Type B pancreatic cell (in vitro differentiated cells): ENCODE data around the gene UCN2. TPM values are rescaled to one million over a fixed set of nuclear protein-coding genes. Genes with fewer than 3 reads are reported as not detected.

Experiments used
- DNase-seq: peaks from one replicate; pipeline ENCODE4 v3.0.0; 2021; ENCODE audit warnings: mixed read lengths; ENCODE audit not compliant: unreplicated experiment; ENCODE audit errors: extremely low spot score
- H3K27ac Mint-ChIP-seq: 2 replicates; pipeline ENCODE4 v1.8.0; 2021; ENCODE audit warnings: mild to moderate bottlenecking, mixed read lengths
- H3K27me3 Mint-ChIP-seq: 2 replicates; pipeline ENCODE4 v1.8.0; 2021; ENCODE audit warnings: mixed read lengths
- H3K36me3 Mint-ChIP-seq: 2 replicates; pipeline ENCODE4 v1.8.0; 2021; ENCODE audit warnings: mixed read lengths
- H3K4me1 Mint-ChIP-seq: one replicate; pipeline ENCODE4 v1.8.0; 2021; ENCODE audit warnings: mixed read lengths; ENCODE audit not compliant: unreplicated experiment
- H3K4me3 Mint-ChIP-seq: 2 replicates; pipeline ENCODE4 v1.8.0; 2021; ENCODE audit warnings: mild to moderate bottlenecking, mixed read lengths
- H3K9me3 Mint-ChIP-seq: 2 replicates; pipeline ENCODE4 v1.8.0; 2021; ENCODE audit warnings: mixed read lengths
- total RNA-seq: library from RNA; stranded (reverse); gene quantifications from 2 replicates; pipeline ENCODE4 v1.2.1, GENCODE V29; 2021; ENCODE audit warnings: low replicate concordance
- TF ChIP-seq, protein P1 (sequence below): fragments of 200-600 bp; sonication (generic); conservative IDR thresholded peaks from 2 replicates; pipeline ENCODE4 v1.5.0; 2021; ENCODE audit warnings: antibody characterized with exemption, mild to moderate bottlenecking

UCN2 gene
- total RNA-seq, 1 donor from 2014 or later, result 0.72 TPM

DNA sequence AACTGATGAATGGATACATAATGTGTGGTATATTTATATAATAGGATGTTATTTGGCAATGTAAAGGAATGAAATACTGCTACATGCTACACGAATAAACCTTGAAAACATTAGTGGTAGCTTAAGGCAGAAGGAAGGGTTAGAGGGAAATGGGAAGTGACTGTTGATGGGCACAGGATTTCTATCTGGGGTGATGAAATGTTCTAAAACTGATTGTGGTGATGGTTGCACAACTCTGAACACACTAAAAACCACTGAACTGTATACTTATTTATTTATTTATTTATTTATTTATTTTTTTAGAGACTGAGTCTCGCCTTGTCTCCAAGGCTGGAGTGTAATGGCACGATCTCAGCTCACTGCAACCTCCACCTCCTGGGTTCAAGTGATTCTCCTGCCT lies 34.8 kb downstream of the UCN2 start:
- H3K9me3 Mint-ChIP-seq, result no peaks in the 10 kb centered on the region

DNA sequence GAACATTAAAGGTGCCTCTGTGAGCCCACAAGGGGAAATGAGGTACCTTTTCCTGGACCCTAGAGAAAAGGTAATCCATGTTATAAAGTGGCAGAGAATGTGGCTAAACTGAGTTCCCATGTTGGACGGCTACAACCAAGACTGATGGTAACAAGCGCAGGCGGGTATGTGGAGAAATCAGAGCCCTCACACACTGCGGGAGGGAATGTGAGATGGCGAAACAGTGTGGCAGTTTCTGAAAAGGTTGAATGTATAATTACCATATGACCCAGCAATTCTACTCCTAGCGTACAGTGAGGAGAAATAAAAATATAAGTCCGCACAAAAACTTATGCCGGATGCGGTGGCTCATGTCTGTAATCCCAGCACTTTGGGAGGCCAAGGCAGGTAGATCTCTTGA lies 35.5 kb downstream of the UCN2 start:
- Mint-ChIP-seq H3K9me3 (no peaks in the 10 kb centered on the region), H3K27ac (no peak overlapping the region), H3K36me3 (peaks cover 7% of the 10 kb centered on the region)

More for the DNA sequence above, 34.8 kb downstream of the UCN2 start:
- no peak for DNase-seq
- H3K27me3 Mint-ChIP-seq, result no peaks in the 10 kb centered on the region
- peaks cover 7% of the 10 kb centered on the region for H3K36me3 Mint-ChIP-seq
- H3K4me1 Mint-ChIP-seq, result no peaks in the 10 kb centered on the region
- no peak overlapping the region for H3K27ac Mint-ChIP-seq
- TF ChIP-seq, protein P1, sequence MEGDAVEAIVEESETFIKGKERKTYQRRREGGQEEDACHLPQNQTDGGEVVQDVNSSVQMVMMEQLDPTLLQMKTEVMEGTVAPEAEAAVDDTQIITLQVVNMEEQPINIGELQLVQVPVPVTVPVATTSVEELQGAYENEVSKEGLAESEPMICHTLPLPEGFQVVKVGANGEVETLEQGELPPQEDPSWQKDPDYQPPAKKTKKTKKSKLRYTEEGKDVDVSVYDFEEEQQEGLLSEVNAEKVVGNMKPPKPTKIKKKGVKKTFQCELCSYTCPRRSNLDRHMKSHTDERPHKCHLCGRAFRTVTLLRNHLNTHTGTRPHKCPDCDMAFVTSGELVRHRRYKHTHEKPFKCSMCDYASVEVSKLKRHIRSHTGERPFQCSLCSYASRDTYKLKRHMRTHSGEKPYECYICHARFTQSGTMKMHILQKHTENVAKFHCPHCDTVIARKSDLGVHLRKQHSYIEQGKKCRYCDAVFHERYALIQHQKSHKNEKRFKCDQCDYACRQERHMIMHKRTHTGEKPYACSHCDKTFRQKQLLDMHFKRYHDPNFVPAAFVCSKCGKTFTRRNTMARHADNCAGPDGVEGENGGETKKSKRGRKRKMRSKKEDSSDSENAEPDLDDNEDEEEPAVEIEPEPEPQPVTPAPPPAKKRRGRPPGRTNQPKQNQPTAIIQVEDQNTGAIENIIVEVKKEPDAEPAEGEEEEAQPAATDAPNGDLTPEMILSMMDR, result no peak
- H3K4me3 Mint-ChIP-seq, result no peak overlapping the region

GRCh38 chr3:48524970-48525369 lies 38.6 kb downstream of the UCN2 start:
- H3K4me3 Mint-ChIP-seq, result no peak overlapping the region
- no peaks in the 10 kb centered on the region for H3K9me3 Mint-ChIP-seq
- TF ChIP-seq, protein P1, result no peak
- no peaks in the 10 kb centered on the region for H3K4me1 Mint-ChIP-seq
- no peaks in the 10 kb centered on the region for H3K27me3 Mint-ChIP-seq
- H3K27ac Mint-ChIP-seq, result no peak overlapping the region
- no peak for DNase-seq
- H3K36me3 Mint-ChIP-seq, result peaks cover 7% of the 10 kb centered on the region

More for the DNA sequence above, 35.5 kb downstream of the UCN2 start:
- Mint-ChIP-seq H3K4me1 (no peaks in the 10 kb centered on the region), H3K27me3 (no peaks in the 10 kb centered on the region), H3K4me3 (no peak overlapping the region)
- no peak for DNase-seq
- TF ChIP-seq, protein P1, result no peak

DNA sequence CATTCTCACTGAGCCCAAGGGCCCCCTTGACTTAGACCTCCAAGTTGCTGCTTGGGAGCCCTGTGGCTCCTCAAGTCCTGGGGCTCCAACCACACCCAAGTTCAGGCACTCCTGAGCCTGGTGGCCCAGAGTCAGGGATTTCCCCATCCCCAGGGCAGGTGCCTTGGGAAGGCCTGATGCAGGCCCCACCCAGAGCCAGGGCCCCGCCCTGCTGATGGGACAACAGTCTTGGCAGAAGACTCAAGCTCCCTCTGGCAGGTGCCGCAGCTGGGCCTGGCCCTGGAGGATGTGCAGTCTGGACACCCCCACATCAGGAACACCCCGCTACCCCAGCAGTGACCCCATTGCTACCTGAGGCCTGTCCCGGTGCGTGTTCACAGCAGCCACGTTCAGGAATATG lies 41.9 kb downstream of the UCN2 start:
- no peaks in the 10 kb centered on the region for H3K4me1 Mint-ChIP-seq
- no peaks in the 10 kb centered on the region for H3K9me3 Mint-ChIP-seq
- H3K27ac Mint-ChIP-seq, result no peak overlapping the region
- no peak for DNase-seq
- TF ChIP-seq, protein P1, result no peak
- no peak overlapping the region for H3K4me3 Mint-ChIP-seq
- H3K27me3 Mint-ChIP-seq, result no peaks in the 10 kb centered on the region
- no peaks in the 10 kb centered on the region for H3K36me3 Mint-ChIP-seq

DNA sequence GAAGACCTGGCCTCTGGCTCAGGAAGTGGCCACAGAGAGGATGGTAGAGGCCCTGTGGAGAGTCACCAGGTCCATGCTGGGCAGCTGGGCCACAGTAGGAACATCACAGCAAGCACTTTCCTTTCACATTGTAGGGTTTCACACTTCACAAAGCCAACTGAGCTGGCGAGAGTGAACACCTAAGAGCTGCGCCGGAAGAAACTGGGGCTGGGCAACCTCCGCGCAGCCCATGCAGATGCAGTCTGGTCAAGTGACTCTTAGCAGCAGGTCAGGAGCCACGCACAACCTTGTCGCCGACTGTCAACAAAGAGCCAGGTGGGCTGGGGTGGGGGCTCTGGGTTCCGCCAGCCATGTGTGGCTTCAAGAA lies 44.3 kb downstream of the UCN2 start:
- no peak for DNase-seq
- Mint-ChIP-seq H3K27me3 (no peaks in the 10 kb centered on the region), H3K27ac (no peak overlapping the region), H3K36me3 (no peaks in the 10 kb centered on the region), H3K4me1 (no peaks in the 10 kb centered on the region), H3K4me3 (no peak overlapping the region), H3K9me3 (no peaks in the 10 kb centered on the region)
- TF ChIP-seq, protein P1, result no peak
